RCC 7860 (cell line): Measurements from ENCODE around the gene MAGI1.
A peak's percentile ranks its signal among the peaks of the same experiment; 100 is the strongest.
"Not testable (repeated sequence)": the region's sequence is repeated elsewhere in the genome, so short reads cannot be mapped to it uniquely, and the experiment has no call there.

ENCODE experiments used
- DNase-seq: peaks from one replicate; pipeline ENCODE4 v3.0.0-alpha.2; 2015; ENCODE audit warnings: low spot score
- FAIRE-seq: peaks from 2 replicates; lab custom pipeline; 2012; peaks lifted over from hg19 to GRCh38; lab: Jason Lieb, UNC

Gene MAGI1

GRCh38 chr3:65732051-65732935, 306.4 kb downstream of the MAGI1 start:
- DNase-seq = peak; percentile 49
- peak; percentile 85 for FAIRE-seq

DNA sequence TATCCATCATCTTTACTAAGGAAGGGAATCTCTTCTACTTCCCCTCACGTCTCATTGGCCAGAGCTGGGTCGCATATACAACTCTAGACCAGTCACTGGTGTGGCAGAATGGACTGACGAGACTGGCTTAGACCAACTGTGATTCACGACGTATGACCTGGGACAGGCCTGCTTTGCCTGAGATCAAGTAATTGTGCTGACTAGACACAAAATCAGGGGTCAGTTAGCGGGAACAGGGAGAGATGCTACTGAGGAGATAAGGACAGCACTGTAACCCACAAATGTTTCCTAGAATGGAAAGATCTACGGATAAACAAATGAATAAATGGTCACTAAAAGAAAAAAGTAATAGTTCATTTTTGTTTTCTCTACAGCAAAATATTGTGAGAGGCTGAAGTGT, 308.3 kb downstream of the MAGI1 start:
- DNase-seq (no peak), FAIRE-seq (no peak)

GRCh38 chr3:65729973-65730372, 308.7 kb downstream of the MAGI1 start:
- FAIRE-seq (no peak), DNase-seq (no peak)

DNA sequence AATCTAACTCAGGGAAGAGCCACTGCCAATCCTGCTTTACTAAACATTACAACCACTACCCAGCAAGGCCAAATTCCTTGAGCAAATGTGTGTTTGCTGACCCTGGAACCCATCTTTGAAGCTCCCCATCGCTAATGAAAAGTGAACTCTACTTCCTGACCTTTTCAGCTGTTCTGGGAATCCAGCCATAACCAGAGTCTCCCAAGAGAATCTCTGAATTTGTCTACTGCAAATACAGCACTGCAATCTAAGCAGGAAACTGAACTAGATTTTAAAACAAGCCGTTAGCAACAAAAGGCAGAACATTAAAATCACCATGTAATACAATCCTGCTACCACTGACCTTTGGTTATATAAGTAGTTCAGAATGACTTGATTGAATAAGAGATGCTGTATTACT, 309.2 kb downstream of the MAGI1 start:
- DNase-seq = no peak
- FAIRE-seq = no peak

- DNase-seq (no peak), FAIRE-seq (no peak)
Observed at GRCh38 chr3:65728138-65728537, 310.6 kb downstream of the MAGI1 start.

GRCh38 chr3:65723985-65724384, 314.7 kb downstream of the MAGI1 start:
- FAIRE-seq (no peak), DNase-seq (no peak)

DNA sequence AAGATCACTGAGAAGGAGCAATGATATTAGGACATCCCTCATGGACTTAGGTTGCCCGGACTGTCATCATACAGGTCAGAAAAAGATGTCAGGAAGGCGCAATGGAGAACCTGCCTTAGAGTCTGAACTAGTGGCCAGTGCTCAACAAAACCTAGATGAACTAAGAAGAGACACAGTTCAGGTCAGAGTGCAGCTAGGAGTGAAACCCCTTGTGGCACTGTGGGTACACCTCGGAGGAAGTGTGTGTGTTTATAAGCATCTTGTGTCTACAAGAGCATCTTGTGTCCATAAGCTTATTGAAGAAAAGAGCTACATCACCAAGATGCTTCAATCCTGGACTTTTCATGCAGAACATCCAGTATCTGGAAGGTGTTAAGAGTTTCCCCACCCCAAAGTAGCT, 315.7 kb downstream of the MAGI1 start:
- DNase-seq = no peak
- no peak for FAIRE-seq

DNA sequence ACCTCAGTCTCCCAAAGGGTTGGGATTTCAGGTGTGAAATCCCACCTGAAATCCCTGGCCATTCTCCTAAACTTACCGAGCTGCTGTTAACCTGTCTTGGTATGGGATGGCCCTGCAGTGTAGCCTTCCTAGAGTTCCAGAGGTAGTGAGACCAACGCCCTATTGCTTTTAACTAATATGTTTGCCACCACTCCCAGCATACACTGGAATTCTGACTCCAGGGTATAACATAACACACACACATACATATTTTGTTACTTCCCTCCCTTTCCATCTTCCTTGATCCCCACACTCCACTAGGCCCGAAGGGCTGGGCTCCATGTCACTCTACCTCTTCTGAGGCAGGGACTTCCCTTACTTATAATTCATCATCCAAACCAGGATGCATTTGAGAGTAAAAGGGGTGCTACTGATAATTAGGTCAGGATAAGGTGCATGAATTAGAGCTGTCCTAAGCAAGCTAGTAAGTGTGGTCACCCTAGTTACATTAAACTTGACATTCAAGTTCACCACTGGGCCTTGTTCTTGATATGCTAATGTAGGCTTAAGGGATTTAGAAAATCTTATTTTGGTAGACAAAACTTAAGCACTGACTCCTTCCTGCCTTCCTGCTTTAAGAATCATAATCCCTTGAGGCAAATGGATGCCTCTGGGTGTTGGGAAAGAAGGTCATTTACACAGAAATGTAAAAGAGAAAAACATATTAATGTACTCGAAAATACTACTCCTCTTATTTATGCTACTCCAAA, 317.6 kb downstream of the MAGI1 start:
- DNase-seq (no peak), FAIRE-seq (no peak)

DNA sequence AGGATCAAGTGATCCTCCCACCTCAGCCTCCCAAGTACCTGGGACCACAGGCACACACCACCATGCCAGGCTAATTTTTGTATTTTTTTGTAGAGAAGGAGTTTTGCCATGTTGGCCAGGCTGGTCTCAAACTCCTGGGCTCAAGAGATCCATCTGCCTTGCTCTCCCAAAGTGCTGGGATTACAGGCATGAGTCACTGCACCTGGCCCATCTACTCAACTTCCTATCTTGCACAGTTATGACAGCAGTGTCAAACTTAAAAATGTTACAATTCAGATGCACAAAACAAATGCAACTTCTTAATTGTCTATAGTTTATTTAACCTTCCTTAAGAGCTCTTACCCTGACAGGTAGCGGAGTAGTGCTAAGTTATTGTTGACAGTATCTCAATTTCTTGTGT, 319.1 kb downstream of the MAGI1 start:
- not testable (repeated sequence) for FAIRE-seq, DNase-seq

- DNase-seq (no peak), FAIRE-seq (no peak)
Observed at GRCh38 chr3:65717676-65718346, 320.9 kb downstream of the MAGI1 start.

DNA sequence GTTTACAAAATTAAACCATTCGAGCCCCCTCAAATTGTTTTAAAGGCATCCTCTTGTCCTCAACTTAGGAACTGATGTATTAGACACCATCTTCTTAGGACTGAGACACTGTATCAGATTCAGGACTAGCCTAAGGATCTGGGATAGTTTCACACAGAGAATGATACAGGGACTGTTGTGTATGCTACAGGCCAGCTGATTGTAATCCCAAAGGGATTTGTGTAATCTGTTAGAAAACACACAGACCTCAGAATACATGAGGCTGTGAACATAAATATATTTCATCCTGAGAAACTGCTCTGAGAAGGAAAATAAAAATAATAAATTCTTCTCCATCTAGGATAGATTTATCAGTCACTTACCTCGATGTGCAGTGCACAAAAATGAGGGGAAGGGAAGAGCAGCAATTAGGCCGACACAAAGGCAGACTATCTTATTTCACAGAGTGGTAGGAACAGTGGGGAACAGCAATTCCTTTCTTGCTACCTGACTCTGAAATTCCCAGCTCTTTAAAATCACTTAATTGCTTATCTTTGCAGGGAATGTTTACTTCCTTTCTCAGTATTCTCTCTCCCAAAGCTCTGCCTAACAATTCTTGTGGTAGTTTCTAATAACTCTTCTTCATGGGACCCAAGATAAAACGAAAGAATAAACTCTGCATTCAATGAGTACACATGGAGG, 322.5 kb downstream of the MAGI1 start:
- FAIRE-seq (no peak), DNase-seq (no peak)

GRCh38 chr3:65714134-65714533, 324.6 kb downstream of the MAGI1 start:
- DNase-seq (no peak), FAIRE-seq (no peak)

DNA sequence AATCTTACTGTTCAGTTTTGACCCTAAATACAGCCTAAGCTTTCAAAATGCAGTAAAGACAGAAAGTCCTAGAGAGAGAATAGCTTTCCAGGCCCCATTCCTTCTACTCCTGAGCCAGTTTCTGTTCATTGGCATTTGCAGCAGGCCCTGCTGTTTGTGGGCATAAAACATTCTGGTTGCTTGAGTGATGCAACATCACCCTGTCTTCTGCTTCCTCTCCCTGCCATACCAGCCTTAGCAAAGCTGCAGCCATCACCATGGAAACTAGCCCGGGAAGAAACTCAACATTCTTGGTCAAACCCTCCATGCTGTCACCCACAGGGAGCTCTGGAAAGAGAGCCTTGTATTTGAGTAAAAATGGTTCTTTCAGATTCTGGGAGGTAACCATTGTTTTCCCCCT, 325.7 kb downstream of the MAGI1 start:
- no peak for FAIRE-seq
- peak; percentile 4 for DNase-seq

GRCh38 chr3:65712140-65712539, 326.6 kb downstream of the MAGI1 start:
- no peak for FAIRE-seq
- DNase-seq = no peak

- no peak for FAIRE-seq
- DNase-seq = no peak
Observed at GRCh38 chr3:65706776-65707568, 331.7 kb downstream of the MAGI1 start.

DNA sequence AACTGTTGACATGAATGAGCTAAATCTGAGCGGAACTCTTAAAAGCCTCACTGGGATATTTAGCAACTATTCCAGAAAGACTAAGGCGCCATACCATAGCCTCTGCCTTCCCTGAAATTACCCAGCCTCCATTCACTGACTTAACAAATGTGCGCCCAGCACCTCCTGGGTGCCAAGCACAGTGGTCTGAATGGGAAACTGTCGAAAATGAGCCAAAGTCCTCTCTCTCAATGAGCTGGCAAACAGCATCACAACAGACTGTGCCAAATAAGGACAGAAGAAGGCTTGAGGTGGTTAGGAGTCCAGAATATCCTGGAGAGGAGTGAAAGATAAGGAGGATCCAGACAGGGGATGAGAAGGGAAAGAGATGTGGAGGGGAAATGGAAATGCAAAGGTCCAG, 332.4 kb downstream of the MAGI1 start:
- FAIRE-seq = no peak
- DNase-seq = no peak

- no peak for FAIRE-seq
- no peak for DNase-seq
Observed at GRCh38 chr3:65703820-65704219, 334.9 kb downstream of the MAGI1 start.

DNA sequence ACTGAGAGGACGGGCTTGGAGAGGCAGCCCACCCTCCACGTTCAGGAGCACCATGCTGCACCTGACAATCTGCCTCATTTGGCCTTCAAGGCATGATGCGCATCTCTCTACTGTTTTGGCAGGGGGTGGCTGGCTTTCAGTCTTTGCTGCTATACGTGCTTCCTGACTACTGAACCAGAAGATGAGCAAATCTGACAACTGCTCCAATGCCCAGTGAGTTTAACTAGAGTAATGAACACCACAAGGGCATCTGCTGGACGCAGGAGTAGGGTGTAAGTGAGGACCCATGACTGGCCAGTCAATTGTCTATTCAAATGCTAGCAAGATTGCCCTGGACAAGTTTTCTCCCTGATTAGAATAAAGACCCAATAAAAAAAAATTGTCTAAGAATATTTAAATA, 335.7 kb downstream of the MAGI1 start:
- FAIRE-seq = no peak
- DNase-seq = no peak

DNA sequence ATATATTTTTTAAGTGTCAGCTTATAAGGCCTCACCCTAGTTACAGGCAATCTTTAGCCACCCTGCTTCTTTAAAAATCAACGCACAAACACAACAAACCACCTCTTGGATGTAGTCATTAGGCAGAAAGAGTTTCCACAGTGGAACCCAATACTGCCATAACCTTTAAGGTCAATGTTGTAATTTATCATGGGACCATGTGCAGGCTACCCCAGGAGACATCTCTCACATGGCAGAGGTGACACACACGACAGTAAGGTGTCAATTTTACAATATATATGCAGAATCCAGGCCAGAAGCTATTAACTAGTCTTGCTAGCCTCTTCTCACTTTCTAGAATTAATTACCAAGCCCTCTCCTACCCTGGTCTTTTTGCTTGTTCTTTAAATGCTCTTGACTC, 336.5 kb downstream of the MAGI1 start:
- FAIRE-seq (no peak), DNase-seq (no peak)

GRCh38 chr3:65701516-65701915, 337.2 kb downstream of the MAGI1 start:
- FAIRE-seq (no peak), DNase-seq (no peak)
